Ovary (tissue), 9 donors: ENCODE results near the gene SLC25A25. TPM values are rescaled to one million over a fixed set of nuclear protein-coding genes. Genes with fewer than 3 reads are reported as not detected.
A peak's percentile ranks its signal among the peaks of the same experiment; 100 is the strongest.

Experiments used
- DNase-seq, 5 donors: peaks; one replicate each; pipeline ENCODE4 v3.0.0-alpha.2; 2019 to 2020
- H3K27ac ChIP-seq, 2 donors: fragments of 200-600 bp; one replicate each; pipeline versions ENCODE4 v1.5.1 to v1.8.0; 2019 to 2022
- H3K27me3 ChIP-seq: fragments of 200-600 bp; one replicate; pipeline ENCODE4 v1.8.0; 2022
- H3K36me3 ChIP-seq: fragments of 200-600 bp; sonication (generic); one replicate; pipeline ENCODE4 v1.5.1; 2019
- H3K4me1 ChIP-seq: one replicate; pipeline ENCODE4 v1.8.1; 2013; ENCODE audit warnings: mild to moderate bottlenecking, moderate library complexity; ENCODE audit not compliant: insufficient read depth
- H3K4me3 ChIP-seq: fragments of 200-600 bp; sonication (generic); one replicate; pipeline ENCODE4 v1.5.1; 2017
- H3K9me3 ChIP-seq, 2 donors: fragments of 200-600 bp in 1 of 2; sonication (generic) in 1 of 2; one replicate each; pipeline versions ENCODE4 v1.5.1 to v1.8.1; 2013 to 2019; ENCODE audit warnings: mild to moderate bottlenecking in 1 of 2, moderate library complexity in 1 of 2
- CTCF ChIP-seq, 3 donors: fragments of 450-650 bp in 2 of 3; fragments of 200-600 bp in 1 of 3; IDR thresholded peaks; one replicate each; pipeline versions ENCODE4 v1.5.1 to v1.8.0; 2016 to 2022; ENCODE audit warnings: antibody characterized with exemption in 3 of 3, mild to moderate bottlenecking in 1 of 3
- EP300 ChIP-seq: sonication (generic); formaldehyde crosslinking; IDR thresholded peaks from one replicate; pipeline ENCODE4 v1.6.1; 2017; ENCODE audit warnings: antibody characterized with exemption
- POLR2A ChIP-seq: fragments of 450-650 bp; IDR thresholded peaks from one replicate; pipeline ENCODE4 v1.6.1; 2017; ENCODE audit warnings: antibody characterized with exemption, mild to moderate bottlenecking, moderate library complexity
- WGBS, 3 donors: extraction: QIAGEN DNeasy Blood & Tissue Kit in 1 of 3; methylation state at CpG; one replicate each; pipeline versions ENCODE4 v1.1.5 to v1.1.7; 2013 to 2017; 5-methylcytosine and 5-hydroxymethylcytosine counted together
- intact Hi-C, 4 donors: fragments of 100-400 bp; cut with DNase I; formaldehyde crosslinking; loops; one replicate each; pipeline versions ENCODE4 v1.11.0 to v1.15.1; 2022 to 2023
- polyA plus RNA-seq, 2 donors: library from polyadenylated mRNA; stranded (reverse); fragments of 200-250 nt in 1 of 2; fragments of 350-450 nt in 1 of 2; fragmentation: Illumina TruSeq in 1 of 2; extraction: RNeasy Lipid Tissue Mini Kit (QIAGEN cat#74804) in 1 of 2; gene quantifications; one replicate each; pipeline ENCODE4 v1.2.3, GENCODE V29; 2013 to 2014
- total RNA-seq, 7 donors: library from RNA; depleted of rRNA in 2 of 7; stranded (reverse); fragments of >200 nt in 2 of 7; fragmentation: NEBNext Ultra II Directional in 3 of 7; extraction: Animal tissue kit (Norgen Biotek cat#: 25700) in 3 of 7; gene quantifications; one replicate each; pipeline versions ENCODE4 v1.1.0 to v1.2.4, GENCODE V29; 2016 to 2023
- donor health status: DM: no; HTN: no; CAD: no; lungs with moderate emphysema.
- donor health status: DM: no; HTN: no; CAD: no.
- donor health status: Bipolar disorder and iron deficiency.
- donor health status: DM: yes; HTN: yes; CAD: no.
- donor health status: DM: no; HTN: no; CAD: no.
- donor health status: DM: yes; HTN: yes; CAD: no.

SLC25A25 gene
- total and polyA plus RNA-seq, 9 donors, result 23.4 to 90.1 (median 39.8) TPM

GRCh38 chr9:128062846-128063831 is 4.9 kb upstream of the SLC25A25 start:
- no peak overlapping the region for H3K4me3 ChIP-seq
- TF ChIP-seq EP300, result no peak
- TF ChIP-seq CTCF (IDR thresholded peaks at IDR 0.05), result no peak
- no peak for TF ChIP-seq POLR2A
- H3K36me3 ChIP-seq, result no peaks in the 10 kb centered on the region
- DNase-seq, result no peak
- H3K9me3 ChIP-seq, result no peaks in the 10 kb centered on the region
- WGBS, 3 donors, result 88 to 92% (median 90%) methylated on average over 25 to 28 of the region's 28 CpGs
- H3K27me3 ChIP-seq, result no peaks in the 10 kb centered on the region
- H3K4me1 ChIP-seq, result peaks cover 14% of the 10 kb centered on the region
- no peak overlapping the region for H3K27ac ChIP-seq
- intact Hi-C loops, result no loop called here

- Histone ChIP-seq H3K9me3 (no peaks in the 10 kb centered on the region), H3K27me3 (no peaks in the 10 kb centered on the region), H3K4me3 (peak overlapping the region; percentile 40), H3K4me1 (peaks cover 15% of the 10 kb centered on the region), H3K27ac (peak overlapping the region in 1 of 2 donors; percentile 96), H3K36me3 (no peaks in the 10 kb centered on the region)
- 79 to 89% (median 84%) methylated on average over 18 of the region's 18 CpGs for WGBS, 3 donors
- DNase-seq, result peak; percentile 60 to 82 (median 67)
- TF ChIP-seq EP300 (no peak), POLR2A (no peak), CTCF (IDR thresholded peaks at IDR 0.05) (no peak)
- intact Hi-C loops, result no loop called here
These were observed 1.9 kb upstream of the SLC25A25 start for GRCh38 chr9:128065907-128066712.

GRCh38 chr9:128066713-128067644 is 1.1 kb upstream of the SLC25A25 start, which contains the start of gene NAIF1:
NAIF1 (minus strand) TSS chr9:128067320; CDS start chr9:128067101, 219 bp downstream.
- TF ChIP-seq POLR2A (peak; percentile 30), CTCF (IDR thresholded peaks at IDR 0.05) (peak in 1 of 3 donors; percentile 27), EP300 (peak; percentile 92)
- intact Hi-C loops, result no loop called here
- Histone ChIP-seq H3K4me1 (peaks cover 15% of the 10 kb centered on the region), H3K36me3 (no peaks in the 10 kb centered on the region), H3K27me3 (no peaks in the 10 kb centered on the region), H3K27ac (peak within 1 kb of the TSS; percentile 91 to 96), H3K4me3 (peak within 1 kb of the TSS; percentile 88), H3K9me3 (no peaks in the 10 kb centered on the region)
- 30 to 34% (median 32%) methylated on average over 52 to 54 of the region's 54 CpGs for WGBS, 3 donors
- DNase-seq, result peak; percentile 96 to 98 (median 98)
